ENCODE results near the gene APOA5.

Gene APOA5

DNA sequence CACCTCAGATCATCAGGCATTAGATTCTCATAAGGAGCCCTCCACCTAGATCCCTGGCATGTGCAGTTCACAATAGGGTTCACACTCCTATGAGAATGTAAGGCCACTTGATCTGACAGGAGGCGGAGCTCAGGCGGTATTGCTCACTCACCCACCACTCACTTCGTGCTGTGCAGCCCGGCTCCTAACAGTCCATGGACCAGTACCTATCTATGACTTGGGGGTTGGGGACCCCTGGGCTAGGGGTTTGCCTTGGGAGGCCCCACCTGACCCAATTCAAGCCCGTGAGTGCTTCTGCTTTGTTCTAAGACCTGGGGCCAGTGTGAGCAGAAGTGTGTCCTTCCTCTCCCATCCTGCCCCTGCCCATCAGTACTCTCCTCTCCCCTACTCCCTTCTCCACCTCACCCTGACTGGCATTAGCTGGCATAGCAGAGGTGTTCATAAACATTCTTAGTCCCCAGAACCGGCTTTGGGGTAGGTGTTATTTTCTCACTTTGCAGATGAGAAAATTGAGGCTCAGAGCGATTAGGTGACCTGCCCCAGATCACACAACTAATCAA is 40.2 kb upstream of the APOA5 start:
- no peaks in the 10 kb centered on the region for H3K9me3 Mint-ChIP-seq
- H3K36me3 Mint-ChIP-seq (ENCODE audit: low read depth), result no peaks in the 10 kb centered on the region
- H3K27ac Mint-ChIP-seq, result no peak overlapping the region
- no peak overlapping the region for H3K4me3 Mint-ChIP-seq
- peaks cover 15% of the 10 kb centered on the region for H3K4me1 Mint-ChIP-seq (ENCODE audit: low read depth)
- H3K27me3 Mint-ChIP-seq, result peaks cover 3% of the 10 kb centered on the region
- no peak for DNase-seq

DNA sequence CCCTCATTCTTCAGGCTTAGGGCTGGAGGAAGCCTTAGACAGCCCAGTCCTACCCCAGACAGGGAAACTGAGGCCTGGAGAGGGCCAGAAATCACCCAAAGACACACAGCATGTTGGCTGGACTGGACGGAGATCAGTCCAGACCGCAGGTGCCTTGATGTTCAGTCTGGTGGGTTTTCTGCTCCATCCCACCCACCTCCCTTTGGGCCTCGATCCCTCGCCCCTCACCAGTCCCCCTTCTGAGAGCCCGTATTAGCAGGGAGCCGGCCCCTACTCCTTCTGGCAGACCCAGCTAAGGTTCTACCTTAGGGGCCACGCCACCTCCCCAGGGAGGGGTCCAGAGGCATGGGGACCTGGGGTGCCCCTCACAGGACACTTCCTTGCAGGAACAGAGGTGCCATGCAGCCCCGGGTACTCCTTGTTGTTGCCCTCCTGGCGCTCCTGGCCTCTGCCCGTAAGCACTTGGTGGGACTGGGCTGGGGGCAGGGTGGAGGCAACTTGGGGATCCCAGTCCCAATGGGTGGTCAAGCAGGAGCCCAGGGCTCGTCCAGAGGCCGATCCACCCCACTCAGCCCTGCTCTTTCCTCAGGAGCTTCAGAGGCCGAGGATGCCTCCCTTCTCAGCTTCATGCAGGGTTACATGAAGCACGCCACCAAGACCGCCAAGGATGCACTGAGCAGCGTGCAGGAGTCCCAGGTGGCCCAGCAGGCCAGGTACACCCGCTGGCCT is 38.7 kb upstream of the APOA5 start:
- Mint-ChIP-seq H3K36me3 (ENCODE audit: low read depth) (no peaks in the 10 kb centered on the region), H3K4me3 (no peak overlapping the region), H3K27me3 (peaks cover 3% of the 10 kb centered on the region), H3K9me3 (no peaks in the 10 kb centered on the region), H3K27ac (no peak overlapping the region), H3K4me1 (ENCODE audit: low read depth) (peaks cover 6% of the 10 kb centered on the region)
- DNase-seq, result no peak

DNA sequence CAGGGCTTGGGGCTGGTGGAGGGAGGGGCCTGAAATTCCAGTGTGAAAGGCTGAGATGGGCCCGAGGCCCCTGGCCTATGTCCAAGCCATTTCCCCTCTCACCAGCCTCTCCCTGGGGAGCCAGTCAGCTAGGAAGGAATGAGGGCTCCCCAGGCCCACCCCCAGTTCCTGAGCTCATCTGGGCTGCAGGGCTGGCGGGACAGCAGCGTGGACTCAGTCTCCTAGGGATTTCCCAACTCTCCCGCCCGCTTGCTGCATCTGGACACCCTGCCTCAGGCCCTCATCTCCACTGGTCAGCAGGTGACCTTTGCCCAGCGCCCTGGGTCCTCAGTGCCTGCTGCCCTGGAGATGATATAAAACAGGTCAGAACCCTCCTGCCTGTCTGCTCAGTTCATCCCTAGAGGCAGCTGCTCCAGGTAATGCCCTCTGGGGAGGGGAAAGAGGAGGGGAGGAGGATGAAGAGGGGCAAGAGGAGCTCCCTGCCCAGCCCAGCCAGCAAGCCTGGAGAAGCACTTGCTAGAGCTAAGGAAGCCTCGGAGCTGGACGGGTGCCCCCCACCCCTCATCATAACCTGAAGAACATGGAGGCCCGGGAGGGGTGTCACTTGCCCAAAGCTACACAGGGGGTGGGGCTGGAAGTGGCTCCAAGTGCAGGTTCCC is 38.0 kb upstream of the APOA5 start, which contains the start of gene APOC3:
Gene APOC3 (plus strand): TSS at position 383 of the 659 bp plus-strand sequence. CDS start 676 bp downstream, outside the sequence.
- DNase-seq, result no peak
- H3K4me3 Mint-ChIP-seq, result no peak within 1 kb of the TSS
- peaks cover under 1% of the 10 kb centered on the region for H3K27me3 Mint-ChIP-seq
- H3K27ac Mint-ChIP-seq, result no peak within 1 kb of the TSS
- peaks cover under 1% of the 10 kb centered on the region for H3K4me1 Mint-ChIP-seq (ENCODE audit: low read depth)
- H3K9me3 Mint-ChIP-seq, result no peaks in the 10 kb centered on the region
- no peaks in the 10 kb centered on the region for H3K36me3 Mint-ChIP-seq (ENCODE audit: low read depth)

DNA sequence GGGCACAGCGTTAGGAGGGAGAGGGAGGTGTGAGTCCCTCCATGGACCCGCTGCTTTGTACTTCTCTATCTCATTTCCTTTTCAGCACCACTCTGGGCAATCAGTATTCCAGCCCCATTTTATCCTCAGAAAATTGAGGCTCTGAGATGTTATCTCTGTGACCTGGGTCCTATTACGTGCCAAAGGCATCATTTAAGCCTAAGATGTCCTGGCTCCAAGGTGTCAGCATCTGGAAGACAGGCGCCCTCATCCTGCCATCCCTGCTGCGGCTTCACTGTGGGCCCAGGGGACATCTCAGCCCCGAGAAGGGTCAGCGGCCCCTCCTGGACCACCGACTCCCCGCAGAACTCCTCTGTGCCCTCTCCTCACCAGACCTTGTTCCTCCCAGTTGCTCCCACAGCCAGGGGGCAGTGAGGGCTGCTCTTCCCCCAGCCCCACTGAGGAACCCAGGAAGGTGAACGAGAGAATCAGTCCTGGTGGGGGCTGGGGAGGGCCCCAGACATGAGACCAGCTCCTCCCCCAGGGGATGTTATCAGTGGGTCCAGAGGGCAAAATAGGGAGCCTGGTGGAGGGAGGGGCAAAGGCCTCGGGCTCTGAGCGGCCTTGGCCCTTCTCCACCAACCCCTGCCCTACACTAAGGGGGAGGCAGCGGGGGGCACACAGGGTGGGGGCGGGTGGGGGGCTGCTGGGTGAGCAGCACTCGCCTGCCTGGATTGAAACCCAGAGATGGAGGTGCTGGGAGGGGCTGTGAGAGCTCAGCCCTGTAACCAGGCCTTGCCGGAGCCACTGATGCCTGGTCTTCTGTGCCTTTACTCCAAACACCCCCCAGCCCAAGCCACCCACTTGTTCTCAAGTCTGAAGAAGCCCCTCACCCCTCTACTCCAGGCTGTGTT is 37.2 kb upstream of the APOA5 start:
- Mint-ChIP-seq H3K27me3 (no peaks in the 10 kb centered on the region), H3K36me3 (ENCODE audit: low read depth) (no peaks in the 10 kb centered on the region), H3K9me3 (no peaks in the 10 kb centered on the region), H3K27ac (no peak overlapping the region), H3K4me1 (ENCODE audit: low read depth) (no peaks in the 10 kb centered on the region), H3K4me3 (no peak overlapping the region)
- DNase-seq, result no peak

DNA sequence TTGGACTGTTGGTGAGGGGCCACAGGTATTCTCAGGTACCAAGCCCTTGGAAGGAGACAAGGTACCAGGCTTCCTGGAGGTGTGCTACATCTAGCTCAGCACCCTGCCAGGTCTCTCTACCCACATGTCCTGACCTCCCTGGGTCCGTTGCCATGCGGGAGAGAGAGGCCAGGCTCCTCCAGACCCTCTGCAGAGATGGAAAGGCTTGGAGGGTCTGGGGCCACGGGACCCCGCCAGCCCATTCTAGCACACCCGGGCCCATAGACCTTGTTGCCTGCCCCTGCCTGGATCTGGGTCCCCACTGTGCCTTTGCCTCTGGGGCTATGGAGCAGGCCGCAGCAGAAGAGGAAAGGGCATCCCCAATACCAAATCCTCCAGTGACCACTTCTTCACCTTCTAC is 35.8 kb upstream of the APOA5 start:
- no peaks in the 10 kb centered on the region for H3K4me1 Mint-ChIP-seq (ENCODE audit: low read depth)
- no peaks in the 10 kb centered on the region for H3K27me3 Mint-ChIP-seq
- no peaks in the 10 kb centered on the region for H3K36me3 Mint-ChIP-seq (ENCODE audit: low read depth)
- H3K4me3 Mint-ChIP-seq, result no peak overlapping the region
- no peak for DNase-seq
- H3K9me3 Mint-ChIP-seq, result no peaks in the 10 kb centered on the region
- H3K27ac Mint-ChIP-seq, result no peak overlapping the region

DNA sequence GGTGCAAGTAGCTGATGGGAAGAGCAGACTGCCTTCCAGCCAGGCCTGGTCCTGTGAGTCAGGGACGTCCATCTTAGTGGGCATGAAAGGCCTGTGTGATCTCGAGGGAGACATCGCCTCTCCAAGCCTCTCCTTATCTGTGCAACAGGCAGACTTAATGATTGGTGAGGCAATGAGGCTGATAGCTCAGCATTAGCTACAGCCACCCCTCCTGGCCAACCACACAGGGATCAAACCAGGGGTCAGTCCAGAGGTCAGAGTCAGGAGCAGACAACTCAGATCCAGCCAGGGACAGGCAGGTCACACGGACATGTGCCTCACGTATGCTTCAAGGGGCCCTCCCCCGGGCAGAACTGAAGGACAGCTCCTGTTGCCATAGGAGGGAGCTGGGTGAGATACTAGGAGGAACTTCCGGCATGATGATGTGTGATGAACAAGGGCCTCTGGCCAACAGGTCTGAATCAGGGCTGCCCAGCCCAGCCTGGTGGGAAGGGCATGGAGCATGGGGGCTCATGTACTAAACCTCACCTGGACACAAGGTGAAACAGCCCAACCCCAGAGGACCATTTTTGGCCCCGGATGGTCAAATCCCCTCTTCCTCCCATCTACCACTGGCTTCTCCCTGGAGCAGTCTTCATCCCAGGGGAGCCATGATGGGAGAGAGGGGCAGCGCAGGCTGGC is 35.2 kb upstream of the APOA5 start:
- H3K9me3 Mint-ChIP-seq, result no peaks in the 10 kb centered on the region
- H3K27ac Mint-ChIP-seq, result no peak overlapping the region
- H3K4me1 Mint-ChIP-seq (ENCODE audit: low read depth), result no peaks in the 10 kb centered on the region
- no peak for DNase-seq
- no peak overlapping the region for H3K4me3 Mint-ChIP-seq
- H3K36me3 Mint-ChIP-seq (ENCODE audit: low read depth), result no peaks in the 10 kb centered on the region
- H3K27me3 Mint-ChIP-seq, result no peaks in the 10 kb centered on the region

DNA sequence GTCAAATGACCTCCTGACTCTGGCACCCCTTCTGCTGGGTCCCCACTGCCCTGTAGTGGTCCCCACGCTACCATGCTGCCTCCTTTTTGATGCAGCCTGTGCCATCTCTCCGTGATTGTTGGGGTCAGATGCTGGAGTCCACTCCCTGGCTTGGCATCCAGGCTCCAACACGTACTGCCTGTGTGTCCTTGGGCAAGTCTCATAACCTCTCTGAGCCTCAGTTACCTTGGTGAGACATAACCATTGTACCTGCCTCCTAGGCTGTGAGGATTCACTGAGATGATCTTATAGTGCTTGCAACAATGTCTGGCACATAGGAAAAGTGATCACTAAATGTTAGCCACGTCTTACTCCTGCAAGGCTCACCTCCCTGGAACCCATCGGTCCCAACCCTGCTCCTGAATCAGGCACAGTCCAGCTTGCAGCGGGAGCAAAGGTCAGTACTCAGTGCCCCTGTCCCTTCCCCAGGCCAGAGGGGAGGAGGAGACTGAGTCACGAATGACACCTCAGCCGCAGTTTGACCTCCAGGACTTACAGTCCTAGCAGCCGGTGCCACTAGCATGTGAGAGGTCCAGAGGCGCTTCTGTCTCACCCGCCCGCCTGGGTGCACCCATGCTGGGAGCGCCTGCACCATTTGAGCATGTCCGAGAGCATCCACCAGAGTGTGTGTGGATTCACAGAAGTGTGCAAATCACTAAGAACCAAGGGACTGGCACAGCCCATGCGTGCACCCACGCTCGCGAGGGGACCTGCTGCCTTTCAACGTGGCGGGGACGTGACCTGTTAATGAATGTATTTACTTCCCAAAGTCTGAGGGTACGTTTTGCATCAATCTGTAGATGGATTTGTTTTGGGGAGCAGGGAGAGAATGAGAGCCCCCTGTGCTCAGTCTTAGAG is 34.4 kb upstream of the APOA5 start:
- Mint-ChIP-seq H3K36me3 (ENCODE audit: low read depth) (no peaks in the 10 kb centered on the region), H3K27ac (no peak overlapping the region), H3K4me3 (no peak overlapping the region), H3K4me1 (ENCODE audit: low read depth) (no peaks in the 10 kb centered on the region), H3K9me3 (no peaks in the 10 kb centered on the region), H3K27me3 (no peaks in the 10 kb centered on the region)
- no peak for DNase-seq

DNA sequence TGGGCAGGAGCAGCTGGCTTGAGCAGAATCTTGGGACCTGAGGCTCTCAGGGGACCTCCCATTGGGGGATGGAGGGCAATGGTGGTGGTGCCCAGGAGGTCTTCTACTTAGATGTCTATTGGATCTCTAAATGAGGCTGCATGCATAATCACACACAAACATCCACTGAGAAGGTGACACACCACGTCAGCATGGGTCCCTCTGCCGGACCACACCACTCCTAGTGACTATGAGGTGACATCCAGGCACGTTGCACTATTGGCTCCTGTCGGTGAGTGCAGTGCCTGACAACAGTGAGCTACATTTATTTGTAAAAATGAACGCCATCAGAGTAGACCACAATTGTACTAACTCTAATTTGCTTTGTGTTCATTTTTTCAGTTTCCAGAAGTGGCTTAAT is 33.8 kb upstream of the APOA5 start:
- Mint-ChIP-seq H3K27me3 (no peaks in the 10 kb centered on the region), H3K4me3 (no peak overlapping the region), H3K27ac (no peak overlapping the region), H3K36me3 (ENCODE audit: low read depth) (no peaks in the 10 kb centered on the region), H3K9me3 (no peaks in the 10 kb centered on the region), H3K4me1 (ENCODE audit: low read depth) (no peaks in the 10 kb centered on the region)
- DNase-seq, result no peak

DNA sequence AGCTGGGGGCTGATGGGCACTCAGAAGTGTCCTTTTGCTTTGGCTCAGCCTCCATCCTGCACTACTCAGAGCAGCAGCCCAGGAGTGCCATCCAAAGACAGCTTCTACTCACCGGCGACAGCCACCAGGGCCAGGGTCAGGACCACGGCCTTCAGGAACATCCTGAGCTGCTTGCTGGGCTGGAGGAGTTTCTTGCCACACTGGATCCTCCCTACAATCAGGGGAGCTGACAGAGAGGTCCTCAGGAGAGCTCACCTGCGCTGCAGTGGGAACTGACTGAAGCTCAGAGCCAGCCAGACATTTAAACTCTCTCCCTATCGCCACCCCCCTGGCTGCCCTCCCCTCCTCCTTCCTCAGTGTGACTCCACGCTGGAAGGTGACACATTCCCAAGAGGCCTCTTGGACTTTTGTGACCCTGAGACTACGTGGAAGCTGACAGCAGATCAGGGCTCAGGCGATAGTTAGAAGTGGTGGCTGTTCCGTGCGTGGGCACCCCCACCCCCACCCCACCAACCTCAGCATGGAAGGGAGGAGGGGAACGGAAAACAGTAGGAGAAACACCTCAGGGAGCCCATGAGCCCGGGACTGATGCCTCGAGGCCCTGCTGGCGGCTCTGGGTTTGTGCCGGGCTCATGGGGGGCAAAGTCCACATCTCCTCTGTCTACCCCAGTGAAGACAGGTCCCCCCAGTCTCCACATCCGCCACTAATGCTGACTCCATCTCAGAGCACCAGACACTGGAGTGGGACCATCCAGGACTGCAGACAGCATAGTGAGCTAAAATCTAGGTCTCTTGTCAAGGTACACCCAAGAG is 31.6 kb upstream of the APOA5 start, which contains the start of gene APOA4:
Gene APOA4 (minus strand): TSS at position 274 of the 813 bp plus-strand sequence. CDS start 113 bp downstream, at position 161.
- H3K36me3 Mint-ChIP-seq (ENCODE audit: low read depth), result no peaks in the 10 kb centered on the region
- no peaks in the 10 kb centered on the region for H3K27me3 Mint-ChIP-seq
- H3K4me3 Mint-ChIP-seq, result no peak within 1 kb of the TSS
- no peak for DNase-seq
- H3K27ac Mint-ChIP-seq, result no peak within 1 kb of the TSS
- H3K4me1 Mint-ChIP-seq (ENCODE audit: low read depth), result no peaks in the 10 kb centered on the region
- H3K9me3 Mint-ChIP-seq, result no peaks in the 10 kb centered on the region

DNA sequence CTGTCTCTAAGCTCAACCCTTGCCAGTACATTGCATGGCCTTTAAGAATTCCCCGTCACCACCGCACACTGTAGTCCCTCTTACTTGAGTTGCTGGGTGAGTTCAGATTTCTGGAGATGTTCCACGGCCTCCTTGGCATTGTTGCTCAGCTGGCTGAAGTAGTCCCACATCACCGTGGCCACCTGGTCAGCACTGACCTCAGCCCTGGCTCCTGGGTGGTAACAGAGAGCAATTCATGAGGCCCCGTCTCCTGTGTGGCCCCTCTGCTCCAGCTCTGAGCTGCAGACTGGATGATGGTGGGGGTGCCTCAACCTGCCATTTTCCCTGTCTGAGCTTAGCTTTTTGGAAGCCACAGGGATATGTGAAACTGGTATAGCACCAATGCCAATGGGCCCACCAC is 30.9 kb upstream of the APOA5 start:
- no peaks in the 10 kb centered on the region for H3K27me3 Mint-ChIP-seq
- no peaks in the 10 kb centered on the region for H3K4me1 Mint-ChIP-seq (ENCODE audit: low read depth)
- no peaks in the 10 kb centered on the region for H3K9me3 Mint-ChIP-seq
- DNase-seq, result no peak
- H3K4me3 Mint-ChIP-seq, result no peak overlapping the region
- H3K27ac Mint-ChIP-seq, result no peak overlapping the region
- H3K36me3 Mint-ChIP-seq (ENCODE audit: low read depth), result no peaks in the 10 kb centered on the region

DNA sequence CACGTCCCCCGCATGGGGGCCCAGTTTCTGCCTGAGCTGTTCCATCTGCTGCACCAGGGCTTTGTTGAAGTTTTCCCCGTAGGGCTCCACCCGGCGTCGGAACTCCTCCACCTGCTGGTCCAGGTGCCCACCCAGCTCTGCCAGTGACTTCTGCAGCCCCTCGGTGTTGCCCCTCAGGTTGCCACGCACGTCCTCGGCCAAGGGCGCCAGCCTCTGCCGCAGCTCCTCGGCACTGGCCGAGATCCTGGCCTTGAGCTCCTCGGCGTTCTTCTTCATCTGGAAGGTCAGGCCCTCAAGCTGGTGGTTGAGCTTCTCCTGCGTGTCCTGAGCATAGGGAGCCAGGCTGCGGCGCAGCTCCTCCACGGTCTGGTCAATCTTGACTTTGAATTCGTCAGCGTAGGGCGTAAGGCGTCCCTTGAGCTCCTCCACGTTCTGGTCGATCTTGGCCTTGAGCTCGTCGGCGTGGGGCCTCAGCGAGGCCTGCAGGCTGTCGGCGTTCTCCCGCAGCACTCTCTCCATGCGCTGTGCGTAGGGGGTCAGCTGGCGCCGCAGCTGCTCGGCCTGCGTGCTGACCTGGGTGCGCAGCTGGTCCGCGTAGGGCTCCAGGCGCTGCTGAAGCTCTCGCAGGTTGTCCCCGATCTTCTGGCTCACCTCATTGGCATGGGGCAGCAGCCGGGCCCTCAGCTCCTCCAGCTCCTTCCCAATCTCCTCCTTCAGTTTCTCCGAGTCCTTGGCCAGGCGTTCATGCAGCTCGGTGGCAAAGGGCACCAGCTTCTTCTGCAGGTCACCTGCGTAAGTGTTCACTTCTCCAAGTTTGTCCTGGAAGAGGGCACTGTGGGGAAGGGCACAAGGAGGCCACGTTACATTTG is 29.6 kb upstream of the APOA5 start:
- Mint-ChIP-seq H3K27me3 (no peaks in the 10 kb centered on the region), H3K9me3 (no peaks in the 10 kb centered on the region), H3K27ac (no peak overlapping the region), H3K4me1 (ENCODE audit: low read depth) (no peaks in the 10 kb centered on the region), H3K36me3 (ENCODE audit: low read depth) (no peaks in the 10 kb centered on the region), H3K4me3 (no peak overlapping the region)
- DNase-seq, result no peak

DNA sequence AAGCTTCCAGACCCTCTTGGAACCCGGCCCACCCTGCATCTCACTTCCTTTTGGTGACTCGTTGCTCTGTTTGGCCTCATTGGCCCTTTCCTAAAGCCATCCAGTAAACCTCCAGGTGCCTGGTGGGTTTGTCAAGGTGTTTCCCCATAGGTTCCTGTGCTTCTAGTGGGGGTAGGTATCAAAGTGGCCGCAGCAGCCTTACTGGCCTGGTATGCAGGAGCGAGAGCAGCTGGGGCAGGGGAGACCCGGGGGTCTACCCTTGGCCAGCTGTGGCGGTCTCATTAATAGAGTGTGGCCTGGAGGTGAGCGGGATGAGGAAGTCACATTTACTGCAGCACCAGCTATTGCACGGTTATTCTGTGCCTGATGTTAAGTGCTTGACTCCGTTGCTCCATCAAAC is 27.4 kb upstream of the APOA5 start:
- no peak for DNase-seq
- Mint-ChIP-seq H3K4me1 (ENCODE audit: low read depth) (no peaks in the 10 kb centered on the region), H3K9me3 (no peaks in the 10 kb centered on the region), H3K4me3 (no peak overlapping the region), H3K27ac (no peak overlapping the region), H3K36me3 (ENCODE audit: low read depth) (no peaks in the 10 kb centered on the region), H3K27me3 (no peaks in the 10 kb centered on the region)

Measured in activated T-cell treated with anti-CD3 and anti-CD28 coated beads, Interleukin-2, amount 50 U/mL, for 24 hours (primary cell).